HFFc6 (cell line): ENCODE measurements around the gene ANTKMT. TPM values are rescaled to one million over a fixed set of nuclear protein-coding genes. Genes with fewer than 3 reads are reported as not detected.
"Not testable (repeated sequence)": the region's sequence is repeated elsewhere in the genome, so short reads cannot be mapped to it uniquely, and the experiment has no call there.

Source experiments
- DNase-seq: peaks from one replicate; pipeline ENCODE4 v3.0.0-alpha.2; 2018
- H3K27ac Mint-ChIP-seq: 2 replicates; pipeline ENCODE4 v1.8.0; 2020; ENCODE audit warnings: mild to moderate bottlenecking, mixed read lengths
- H3K27me3 Mint-ChIP-seq: 2 replicates; pipeline ENCODE4 v1.8.0; 2021; ENCODE audit warnings: mild to moderate bottlenecking, moderate library complexity, mixed read lengths; ENCODE audit not compliant: insufficient read depth
- H3K36me3 Mint-ChIP-seq: 2 replicates; pipeline ENCODE4 v1.8.0; 2021; ENCODE audit warnings: low read depth, mixed read lengths
- H3K4me1 Mint-ChIP-seq: 2 replicates; pipeline ENCODE4 v1.8.0; 2020; ENCODE audit warnings: low read depth, mixed read lengths
- H3K4me3 Mint-ChIP-seq: 2 replicates; pipeline ENCODE4 v1.8.0; 2020; ENCODE audit warnings: mild to moderate bottlenecking, moderate library complexity, mixed read lengths
- H3K9me3 Mint-ChIP-seq: 2 replicates; pipeline ENCODE4 v1.8.0; 2020; ENCODE audit warnings: mild to moderate bottlenecking, mixed read lengths
- total RNA-seq, 6 experiments: library from RNA; stranded (reverse); fragmentation: NEBNext Ultra II Directional; extraction: Animal tissue kit (Norgen Biotek cat#: 25700); gene quantifications; 2 replicates in 1 of 6; 3 replicates in 5 of 6; pipeline ENCODE4 v1.2.3, GENCODE V29; 2021
- TF ChIP-seq, protein P1 (sequence below): fragments of 200-600 bp; sonication (generic); IDR thresholded peaks from 2 replicates; pipeline ENCODE4 v1.5.0; 2021; ENCODE audit warnings: antibody characterized with exemption, mild to moderate bottlenecking

The ANTKMT gene
- total RNA-seq, 6 experiments from 2014 or later: 50.1 to 57.7 (median 54.7) TPM

DNA sequence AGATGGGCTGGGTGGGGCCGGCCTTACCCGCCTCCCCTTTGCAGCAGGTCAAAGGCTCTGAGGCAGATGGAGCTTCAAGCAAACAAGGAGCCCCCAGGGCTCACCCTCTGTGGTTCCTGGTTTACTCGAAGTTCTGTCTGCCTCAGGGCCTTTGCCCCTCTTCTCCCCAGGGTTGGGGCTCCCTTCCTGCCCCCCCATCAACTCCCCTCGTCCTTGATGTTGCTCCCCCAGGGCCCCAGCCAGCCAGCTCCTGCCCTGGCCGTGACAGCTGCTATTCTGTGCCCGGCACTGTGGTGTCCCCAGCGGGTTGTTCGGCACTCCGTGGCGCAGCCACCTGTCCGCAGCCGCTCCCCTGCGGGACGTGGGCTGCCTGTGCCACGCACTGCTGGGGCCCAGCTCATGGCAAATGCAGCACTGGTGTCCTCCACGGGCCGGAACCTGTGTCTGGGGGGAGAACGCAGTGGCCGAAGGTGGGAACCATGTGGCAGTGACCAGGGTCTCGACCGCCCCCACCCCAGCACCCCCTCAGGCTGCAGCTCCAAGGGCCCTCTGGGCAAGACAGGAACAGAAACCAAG is 10.4 kb upstream of the ANTKMT start:
- DNase-seq: no peak
- Mint-ChIP-seq H3K9me3 (no peaks in the 10 kb centered on the region), H3K27me3 (peaks cover 20% of the 10 kb centered on the region), H3K27ac (peak overlapping the region; percentile 58), H3K4me3 (no peak overlapping the region), H3K4me1 (peaks cover 20% of the 10 kb centered on the region), H3K36me3 (no peaks in the 10 kb centered on the region)
- TF ChIP-seq, protein P1, sequence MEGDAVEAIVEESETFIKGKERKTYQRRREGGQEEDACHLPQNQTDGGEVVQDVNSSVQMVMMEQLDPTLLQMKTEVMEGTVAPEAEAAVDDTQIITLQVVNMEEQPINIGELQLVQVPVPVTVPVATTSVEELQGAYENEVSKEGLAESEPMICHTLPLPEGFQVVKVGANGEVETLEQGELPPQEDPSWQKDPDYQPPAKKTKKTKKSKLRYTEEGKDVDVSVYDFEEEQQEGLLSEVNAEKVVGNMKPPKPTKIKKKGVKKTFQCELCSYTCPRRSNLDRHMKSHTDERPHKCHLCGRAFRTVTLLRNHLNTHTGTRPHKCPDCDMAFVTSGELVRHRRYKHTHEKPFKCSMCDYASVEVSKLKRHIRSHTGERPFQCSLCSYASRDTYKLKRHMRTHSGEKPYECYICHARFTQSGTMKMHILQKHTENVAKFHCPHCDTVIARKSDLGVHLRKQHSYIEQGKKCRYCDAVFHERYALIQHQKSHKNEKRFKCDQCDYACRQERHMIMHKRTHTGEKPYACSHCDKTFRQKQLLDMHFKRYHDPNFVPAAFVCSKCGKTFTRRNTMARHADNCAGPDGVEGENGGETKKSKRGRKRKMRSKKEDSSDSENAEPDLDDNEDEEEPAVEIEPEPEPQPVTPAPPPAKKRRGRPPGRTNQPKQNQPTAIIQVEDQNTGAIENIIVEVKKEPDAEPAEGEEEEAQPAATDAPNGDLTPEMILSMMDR: no peak

DNA sequence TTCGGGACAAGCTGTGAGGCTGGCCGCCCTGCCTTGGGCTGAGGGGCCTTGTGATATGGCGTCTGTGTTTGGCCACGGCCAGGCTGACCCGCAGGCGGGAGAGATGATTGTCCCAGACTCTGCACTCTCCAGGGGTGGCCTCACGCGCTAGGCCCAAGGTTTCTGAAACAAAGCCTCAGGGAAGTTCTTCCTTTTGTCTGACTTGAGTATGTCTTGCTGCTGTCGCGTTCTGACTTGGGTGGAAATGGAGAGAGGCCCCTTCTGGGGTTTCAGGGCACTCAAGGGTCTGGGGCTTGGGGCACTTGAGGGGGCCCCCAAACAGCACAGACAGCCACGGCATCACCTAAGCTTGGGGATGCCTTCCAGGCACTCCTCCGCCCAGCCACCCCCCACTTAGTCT is 9.9 kb upstream of the ANTKMT start:
- no peaks in the 10 kb centered on the region for H3K36me3 Mint-ChIP-seq

DNA sequence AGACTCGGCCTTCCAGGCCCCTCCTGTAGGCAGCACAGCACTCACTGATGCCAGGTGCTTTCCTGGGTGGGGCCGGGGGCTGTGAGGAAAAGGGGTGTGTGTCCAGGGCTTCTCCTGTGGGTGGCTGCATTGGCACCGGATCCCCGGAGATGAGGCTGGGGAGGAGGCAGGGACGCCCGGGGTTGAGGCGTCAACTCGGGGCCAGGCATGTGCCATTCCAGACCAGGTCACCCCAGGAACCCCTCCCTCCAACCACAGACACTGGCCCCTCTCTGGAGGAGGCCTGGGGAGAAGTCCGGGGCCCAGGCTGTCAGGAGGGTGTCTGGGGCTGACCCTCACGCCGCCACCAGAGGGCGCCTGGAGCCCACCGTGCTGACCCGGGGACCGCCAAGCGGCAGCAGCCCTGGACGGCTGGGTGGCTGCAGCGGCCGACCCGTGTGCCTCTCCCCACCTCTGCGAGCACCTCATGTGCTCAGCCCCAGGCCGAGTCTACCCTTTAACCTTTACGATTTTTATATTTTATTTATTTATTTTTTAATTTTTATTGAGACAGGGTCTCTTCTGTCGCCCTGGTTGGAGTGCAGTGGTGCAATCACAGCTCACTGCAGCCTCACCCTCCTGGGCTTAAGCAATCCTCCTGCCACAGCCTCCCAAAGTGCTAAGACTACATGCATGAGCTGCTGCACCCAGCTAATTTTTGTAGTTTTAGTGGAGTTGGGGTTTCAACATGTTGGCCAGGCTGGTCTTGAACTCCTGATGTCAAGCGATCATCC is 9.2 kb upstream of the ANTKMT start:
- Mint-ChIP-seq H3K4me3 (no peak overlapping the region), H3K27me3 (peaks cover 15% of the 10 kb centered on the region), H3K4me1 (peaks cover 26% of the 10 kb centered on the region), H3K27ac (no peak overlapping the region), H3K9me3 (no peaks in the 10 kb centered on the region), H3K36me3 (no peaks in the 10 kb centered on the region)
- DNase-seq: peak; percentile 47
- TF ChIP-seq, protein P1: peak; percentile 99

More for the DNA sequence above, 9.9 kb upstream of the ANTKMT start:
- H3K9me3 Mint-ChIP-seq: no peaks in the 10 kb centered on the region
- H3K4me3 Mint-ChIP-seq: no peak overlapping the region
- H3K4me1 Mint-ChIP-seq: peaks cover 21% of the 10 kb centered on the region
- H3K27me3 Mint-ChIP-seq: peaks cover 20% of the 10 kb centered on the region
- TF ChIP-seq, protein P1: no peak
- no peak for DNase-seq
- H3K27ac Mint-ChIP-seq: no peak overlapping the region

DNA sequence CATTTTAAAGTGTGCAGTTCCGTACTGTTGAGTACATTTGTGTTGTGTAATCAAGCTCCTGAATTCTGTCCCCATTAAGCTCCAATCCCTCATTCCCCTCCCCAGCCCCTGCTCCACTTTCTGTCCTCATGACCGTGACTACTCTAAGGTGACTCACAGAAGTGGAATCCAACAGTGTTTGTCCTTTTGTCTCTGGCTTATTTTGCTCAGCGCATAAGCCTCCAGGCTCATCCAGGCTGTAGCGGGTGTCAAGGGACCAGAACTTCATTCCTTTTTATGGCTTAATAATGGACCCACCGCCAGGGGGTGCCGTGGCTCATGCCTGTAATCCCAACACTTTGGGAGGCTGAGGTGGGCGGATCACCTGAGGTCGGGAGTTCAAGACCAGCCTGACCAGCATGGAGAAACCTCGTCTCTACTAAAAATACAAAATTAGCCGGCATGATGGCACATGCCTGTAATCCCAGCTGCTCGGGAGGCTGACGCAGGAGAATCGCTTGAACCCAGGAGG is 8.2 kb upstream of the ANTKMT start:
- H3K27ac Mint-ChIP-seq: peak overlapping the region; percentile 72
- peak; percentile 97 for DNase-seq
- H3K4me1 Mint-ChIP-seq: peaks cover 26% of the 10 kb centered on the region
- H3K4me3 Mint-ChIP-seq, H3K27me3 Mint-ChIP-seq, H3K36me3 Mint-ChIP-seq, H3K9me3 Mint-ChIP-seq: not testable (repeated sequence)
- TF ChIP-seq, protein P1: peak; percentile 88

DNA sequence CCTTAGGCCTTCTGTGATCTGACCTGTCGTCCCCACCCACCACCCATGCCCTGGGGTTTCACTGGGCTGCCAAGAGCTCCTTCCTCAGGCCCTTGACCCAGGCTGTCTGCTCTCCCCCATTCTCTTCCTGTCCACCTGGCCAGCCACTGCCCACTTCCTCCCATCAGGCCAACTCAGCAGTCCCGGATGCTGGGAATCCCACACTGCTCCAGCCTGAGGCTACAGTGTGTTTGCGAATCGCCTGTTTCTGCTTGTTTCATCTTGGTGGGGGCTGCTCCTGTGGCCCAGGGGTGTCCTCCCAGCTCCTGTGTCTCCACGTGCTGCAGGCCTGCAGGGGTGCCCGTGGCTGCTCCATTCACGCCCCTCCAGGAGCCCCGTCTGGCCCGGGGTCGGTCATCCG is 6.9 kb upstream of the ANTKMT start:
- Mint-ChIP-seq H3K4me3 (no peak overlapping the region), H3K9me3 (no peaks in the 10 kb centered on the region), H3K27me3 (0 out of 2 replicates have a peak, but pooled peaks cover 2% of the 10 kb centered on the region), H3K27ac (no peak overlapping the region), H3K36me3 (no peaks in the 10 kb centered on the region), H3K4me1 (peaks cover 27% of the 10 kb centered on the region)
- TF ChIP-seq, protein P1: no peak
- no peak for DNase-seq
